K562 (cell line): ENCODE results near the gene RPL10A. TPM values are rescaled to one million over a fixed set of nuclear protein-coding genes. Genes with fewer than 3 reads are reported as not detected.
A peak's percentile ranks its signal among the peaks of the same experiment; 100 is the strongest.

ENCODE experiments used
- CBX1 ChIP-seq: sonication (generic); IDR thresholded peaks from 2 replicates; pipeline ENCODE4 v1.6.1; 2016; ENCODE audit warnings: antibody characterized with exemption, low read depth, mild to moderate bottlenecking
- CREB1 ChIP-seq, 2 experiments: sonication (generic) in 1 of 2; formaldehyde crosslinking in 1 of 2; IDR thresholded peaks; 2 replicates each; pipeline versions ENCODE4 v1.6.1 to v1.8.0; 2012 to 2022; ENCODE audit warnings: inconsistent platforms in 1 of 2, mild to moderate bottlenecking in 1 of 2, missing genetic modification reagents in 1 of 2, moderate library complexity in 1 of 2
- HINFP ChIP-seq: fragments of 450-650 bp; conservative IDR thresholded peaks from 2 replicates; pipeline ENCODE4 v1.6.1; 2016; ENCODE audit warnings: missing genetic modification characterization, low read depth, mild to moderate bottlenecking, control low read depth, missing compliant biosample characterization
- ILF3 ChIP-seq: fragments of 450-650 bp; IDR thresholded peaks from 2 replicates; pipeline ENCODE4 v1.6.1; 2018; ENCODE audit warnings: antibody characterized with exemption, mild to moderate bottlenecking, moderate library complexity, borderline replicate concordance
- KAT8 ChIP-seq: fragments of 450-650 bp; IDR thresholded peaks from 2 replicates; pipeline ENCODE4 v1.6.1; 2016; ENCODE audit warnings: low read depth, mild to moderate bottlenecking
- KDM5B ChIP-seq: fragments of 200-600 bp; sonication (generic); IDR thresholded peaks from 2 replicates; pipeline ENCODE4 v1.6.1; 2012; ENCODE audit warnings: low read depth, mild to moderate bottlenecking, moderate library complexity, low read length, control low read depth, inconsistent platforms; ENCODE audit not compliant: insufficient replicate concordance
- LCOR ChIP-seq: sonication (generic); formaldehyde crosslinking; IDR thresholded peaks from 2 replicates; pipeline ENCODE4 v1.8.0; 2022; ENCODE audit warnings: mild to moderate bottlenecking, missing genetic modification reagents
- MGA ChIP-seq: fragments of 450-650 bp; IDR thresholded peaks from 2 replicates; pipeline ENCODE4 v1.6.1; 2016; ENCODE audit warnings: mild to moderate bottlenecking, moderate library complexity
- PTBP1 ChIP-seq: fragments of 200-400 bp; formaldehyde crosslinking; IDR thresholded peaks from 2 replicates; pipeline ENCODE4 v1.6.1; 2017; ENCODE audit warnings: low read depth, low read length
- UBTF ChIP-seq, 2 experiments: IDR thresholded peaks; 2 replicates each; pipeline ENCODE4 v1.6.1; 2012; ENCODE audit warnings: improper control_type of control experiment in 2 of 2, low read depth in 2 of 2, low read length in 2 of 2, borderline replicate concordance in 1 of 2
- polyA plus RNA-seq, 8 experiments: library from polyadenylated mRNA; depleted of rRNA in 4 of 8; stranded (reverse) in 5 of 8; unstranded in 3 of 8; fragments of >200 nt; fragmentation: Nextera tagmentation in 2 of 8; fragmentation: Illumina TruSeq in 1 of 8; extraction: Ambion mirVana in 2 of 8; extraction: Trizol in 1 of 8; gene quantifications; 2 replicates each; pipeline versions ENCODE4 v1.2.1 to v1.2.3, GENCODE V29; 2011 to 2014; ENCODE audit warnings: inconsistent platforms in 1 of 8, missing spikeins in 1 of 8
- total RNA-seq, 7 experiments: library from RNA; depleted of rRNA in 6 of 7; stranded (reverse); fragments of >200 nt in 6 of 7; fragmentation: Illumina TruSeq in 2 of 7; extraction: Trizol in 2 of 7; gene quantifications; 2 replicates each; pipeline versions ENCODE4 v1.2.1 to v1.2.3, GENCODE V29; 2011 to 2021; ENCODE audit warnings: low replicate concordance in 1 of 7

The RPL10A gene
- total and polyA plus RNA-seq, 9 of the 15 experiments (the other 6 are each of a cell fraction or from before 2014, with no cell fraction given): 1,589 to 3,237 (median 2,116) TPM

GRCh38 chr6:35497571-35498421 is 29.6 kb downstream of the RPL10A start (continued):
- TF ChIP-seq MGA (peak; percentile 100), UBTF (IDR thresholded peaks at IDR 0.05; ENCODE audit: borderline replicate concordance in 1 of 2, low read depth in 2 of 2, low read length in 2 of 2) (peak in 1 of 2 experiments; percentile 79; a peak in 2 of 4 replicates), PTBP1 (no peak), LCOR (CRISPR knock-in tag) (peak; percentile 96), CBX1 (no peak; the same call in 1 of the 2 replicates), KDM5B (peak; percentile 68), ILF3 (no peak), KAT8 (no peak), HINFP (tag) (no peak), CREB1 (IDR thresholded peaks at IDR 0.05) (peak; percentile 23; the same call in 1 of the 2 replicates), CREB1 (CRISPR knock-in tag; IDR thresholded peaks at IDR 0.05) (peak; percentile 70)
